ENCODE data around the gene B3GNT8.

The B3GNT8 gene

DNA sequence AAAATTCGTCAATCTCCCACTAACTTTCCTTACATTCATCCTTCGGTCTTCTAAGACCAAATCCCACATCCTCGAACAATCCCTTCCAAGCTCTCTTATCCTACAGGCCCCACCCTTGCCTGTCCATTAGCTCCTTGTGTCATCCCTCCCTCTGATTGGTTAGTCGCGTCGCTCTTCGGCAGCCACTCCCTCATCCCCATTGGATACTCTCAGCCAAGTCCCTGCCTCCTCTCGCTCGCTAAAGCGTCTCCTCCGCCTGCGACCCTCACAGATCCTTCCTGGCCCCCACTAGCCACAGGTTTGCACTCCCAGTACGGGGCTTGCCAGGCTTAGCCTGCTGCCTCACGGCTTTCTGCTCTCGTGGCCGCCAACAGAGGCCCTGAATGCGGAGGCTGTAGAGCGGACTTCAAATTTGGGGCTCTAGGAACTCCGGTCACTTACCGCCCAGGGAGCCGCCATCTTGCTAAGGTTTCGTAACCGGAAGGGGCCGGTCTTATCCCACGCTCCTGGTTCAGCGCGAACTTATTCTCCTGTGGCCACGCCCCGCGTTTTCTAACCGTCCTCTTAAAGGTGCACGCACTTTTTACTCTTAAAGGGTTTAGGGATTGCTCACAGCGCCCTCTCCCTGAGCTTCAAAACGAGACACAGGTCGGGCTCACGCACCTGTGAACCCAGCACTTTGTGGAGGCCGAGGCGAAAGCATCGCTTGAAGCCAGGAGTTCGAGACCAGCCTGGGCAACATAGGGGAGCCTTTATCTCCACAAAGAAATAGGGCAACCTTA lies 12.5 kb upstream of the B3GNT8 start, which contains the start of gene DMAC2:
TSS of gene DMAC2 (minus strand) at position 472 of the 782 bp plus-strand sequence. CDS start at position 459, 13 bp downstream.
- peak; percentile 99 for ATAC-seq
- TF ChIP-seq ZNF70 (CRISPR knock-in tag; IDR thresholded peaks at IDR 0.05) (peak; percentile 80), CSDC2 (CRISPR knock-in tag; IDR thresholded peaks at IDR 0.05) (no peak)

DNA sequence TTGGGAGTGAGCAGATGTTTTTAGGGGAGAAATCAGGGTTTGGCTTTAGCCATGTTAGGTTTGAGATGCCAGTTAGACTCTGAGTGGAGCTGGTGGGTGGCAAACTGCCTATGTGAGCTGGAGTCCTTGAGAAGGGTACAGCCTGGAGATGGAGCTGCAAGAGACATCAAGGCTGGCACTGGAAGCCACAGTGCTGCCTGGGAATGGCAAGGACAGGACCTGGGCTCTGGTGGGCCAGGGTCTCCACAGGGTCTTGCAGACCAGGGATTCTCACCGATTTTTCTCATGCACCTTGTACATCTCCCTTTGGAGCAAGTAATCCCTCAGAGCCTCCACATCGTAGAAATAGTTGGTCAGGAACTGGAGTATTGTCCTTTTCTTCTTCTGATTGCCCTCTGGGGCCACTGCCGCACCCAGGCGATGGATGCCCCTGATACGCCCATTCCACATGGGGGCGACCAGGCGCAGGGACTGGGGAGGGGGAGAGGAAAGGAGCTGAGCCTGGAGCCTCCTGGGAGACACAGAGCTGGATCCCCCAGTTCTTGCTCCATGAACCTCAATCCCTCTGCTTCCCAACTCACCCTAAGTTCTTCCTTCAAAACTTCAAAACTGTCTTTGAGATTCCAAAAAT lies 10.9 kb upstream of the B3GNT8 start:
- ATAC-seq, result no peak
- TF ChIP-seq, protein P1, sequence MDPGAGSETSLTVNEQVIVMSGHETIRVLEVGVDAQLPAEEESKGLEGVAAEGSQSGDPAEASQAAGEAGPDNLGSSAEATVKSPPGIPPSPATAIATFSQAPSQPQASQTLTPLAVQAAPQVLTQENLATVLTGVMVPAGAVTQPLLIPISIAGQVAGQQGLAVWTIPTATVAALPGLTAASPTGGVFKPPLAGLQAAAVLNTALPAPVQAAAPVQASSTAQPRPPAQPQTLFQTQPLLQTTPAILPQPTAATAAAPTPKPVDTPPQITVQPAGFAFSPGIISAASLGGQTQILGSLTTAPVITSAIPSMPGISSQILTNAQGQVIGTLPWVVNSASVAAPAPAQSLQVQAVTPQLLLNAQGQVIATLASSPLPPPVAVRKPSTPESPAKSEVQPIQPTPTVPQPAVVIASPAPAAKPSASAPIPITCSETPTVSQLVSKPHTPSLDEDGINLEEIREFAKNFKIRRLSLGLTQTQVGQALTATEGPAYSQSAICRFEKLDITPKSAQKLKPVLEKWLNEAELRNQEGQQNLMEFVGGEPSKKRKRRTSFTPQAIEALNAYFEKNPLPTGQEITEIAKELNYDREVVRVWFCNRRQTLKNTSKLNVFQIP (CRISPR knock-in tag; IDR thresholded peaks at IDR 0.05; ENCODE audit: borderline replicate concordance, low read depth), result no peak
- no peak for TF ChIP-seq ZNF8 (CRISPR knock-in tag; IDR thresholded peaks at IDR 0.05)
- TF ChIP-seq SNAI2 (CRISPR knock-in tag; IDR thresholded peaks at IDR 0.05), result no peak
- no peak for TF ChIP-seq CSDC2 (CRISPR knock-in tag; IDR thresholded peaks at IDR 0.05)
- no peak for TF ChIP-seq ZNF565 (CRISPR knock-in tag; conservative IDR thresholded peaks at IDR 0.05; ENCODE audit: low read depth)
- TF ChIP-seq ZFP30 (CRISPR knock-in tag; IDR thresholded peaks at IDR 0.05), result no peak
- no peak for TF ChIP-seq TOX (CRISPR knock-in tag; IDR thresholded peaks at IDR 0.05; ENCODE audit: borderline replicate concordance)
- no peak for TF ChIP-seq ISL1 (CRISPR knock-in tag; IDR thresholded peaks at IDR 0.05)
- TF ChIP-seq BACH2 (CRISPR knock-in tag; IDR thresholded peaks at IDR 0.05; ENCODE audit: borderline replicate concordance), result no peak
- TF ChIP-seq ARNTL (CRISPR knock-in tag; IDR thresholded peaks at IDR 0.05; ENCODE audit: borderline replicate concordance, low read depth), result no peak
- TF ChIP-seq PPARA (CRISPR knock-in tag; IDR thresholded peaks at IDR 0.05; ENCODE audit: borderline replicate concordance), result no peak
- TF ChIP-seq, protein P2, sequence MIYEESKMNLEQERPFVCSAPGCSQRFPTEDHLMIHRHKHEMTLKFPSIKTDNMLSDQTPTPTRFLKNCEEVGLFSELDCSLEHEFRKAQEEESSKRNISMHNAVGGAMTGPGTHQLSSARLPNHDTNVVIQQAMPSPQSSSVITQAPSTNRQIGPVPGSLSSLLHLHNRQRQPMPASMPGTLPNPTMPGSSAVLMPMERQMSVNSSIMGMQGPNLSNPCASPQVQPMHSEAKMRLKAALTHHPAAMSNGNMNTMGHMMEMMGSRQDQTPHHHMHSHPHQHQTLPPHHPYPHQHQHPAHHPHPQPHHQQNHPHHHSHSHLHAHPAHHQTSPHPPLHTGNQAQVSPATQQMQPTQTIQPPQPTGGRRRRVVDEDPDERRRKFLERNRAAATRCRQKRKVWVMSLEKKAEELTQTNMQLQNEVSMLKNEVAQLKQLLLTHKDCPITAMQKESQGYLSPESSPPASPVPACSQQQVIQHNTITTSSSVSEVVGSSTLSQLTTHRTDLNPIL (CRISPR knock-in tag; IDR thresholded peaks at IDR 0.05; ENCODE audit: low read depth), result no peak
- TF ChIP-seq RARB (CRISPR knock-in tag; IDR thresholded peaks at IDR 0.05), result no peak
- TF ChIP-seq ZC3H10 (CRISPR knock-in tag; IDR thresholded peaks at IDR 0.05), result no peak

DNA sequence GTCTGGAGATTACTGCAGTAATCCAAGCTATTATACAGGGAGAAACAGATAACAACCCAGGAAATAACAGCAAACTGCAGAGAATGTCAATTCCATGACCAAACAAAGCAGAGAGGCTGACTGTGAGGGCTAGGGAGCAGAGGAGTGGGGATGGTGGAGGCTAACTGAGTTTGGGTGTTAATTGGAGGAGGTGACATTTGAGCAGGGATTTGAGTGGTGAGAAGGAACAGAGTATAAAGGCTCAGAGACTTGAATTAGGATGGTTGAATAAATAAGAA lies 9.4 kb upstream of the B3GNT8 start:
- no peak for ATAC-seq
- TF ChIP-seq, protein P3, sequence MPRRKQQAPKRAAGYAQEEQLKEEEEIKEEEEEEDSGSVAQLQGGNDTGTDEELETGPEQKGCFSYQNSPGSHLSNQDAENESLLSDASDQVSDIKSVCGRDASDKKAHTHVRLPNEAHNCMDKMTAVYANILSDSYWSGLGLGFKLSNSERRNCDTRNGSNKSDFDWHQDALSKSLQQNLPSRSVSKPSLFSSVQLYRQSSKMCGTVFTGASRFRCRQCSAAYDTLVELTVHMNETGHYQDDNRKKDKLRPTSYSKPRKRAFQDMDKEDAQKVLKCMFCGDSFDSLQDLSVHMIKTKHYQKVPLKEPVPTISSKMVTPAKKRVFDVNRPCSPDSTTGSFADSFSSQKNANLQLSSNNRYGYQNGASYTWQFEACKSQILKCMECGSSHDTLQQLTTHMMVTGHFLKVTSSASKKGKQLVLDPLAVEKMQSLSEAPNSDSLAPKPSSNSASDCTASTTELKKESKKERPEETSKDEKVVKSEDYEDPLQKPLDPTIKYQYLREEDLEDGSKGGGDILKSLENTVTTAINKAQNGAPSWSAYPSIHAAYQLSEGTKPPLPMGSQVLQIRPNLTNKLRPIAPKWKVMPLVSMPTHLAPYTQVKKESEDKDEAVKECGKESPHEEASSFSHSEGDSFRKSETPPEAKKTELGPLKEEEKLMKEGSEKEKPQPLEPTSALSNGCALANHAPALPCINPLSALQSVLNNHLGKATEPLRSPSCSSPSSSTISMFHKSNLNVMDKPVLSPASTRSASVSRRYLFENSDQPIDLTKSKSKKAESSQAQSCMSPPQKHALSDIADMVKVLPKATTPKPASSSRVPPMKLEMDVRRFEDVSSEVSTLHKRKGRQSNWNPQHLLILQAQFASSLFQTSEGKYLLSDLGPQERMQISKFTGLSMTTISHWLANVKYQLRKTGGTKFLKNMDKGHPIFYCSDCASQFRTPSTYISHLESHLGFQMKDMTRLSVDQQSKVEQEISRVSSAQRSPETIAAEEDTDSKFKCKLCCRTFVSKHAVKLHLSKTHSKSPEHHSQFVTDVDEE (CRISPR knock-in tag; IDR thresholded peaks at IDR 0.05), result no peak
- TF ChIP-seq ZFP3 (CRISPR knock-in tag; IDR thresholded peaks at IDR 0.05) (no peak), OSR1 (CRISPR knock-in tag; IDR thresholded peaks at IDR 0.05) (no peak), TCF4 (CRISPR knock-in tag; IDR thresholded peaks at IDR 0.05; ENCODE audit: borderline replicate concordance) (no peak), ZNF70 (CRISPR knock-in tag; IDR thresholded peaks at IDR 0.05) (no peak), ISL1 (CRISPR knock-in tag; IDR thresholded peaks at IDR 0.05) (no peak), GLIS3 (CRISPR knock-in tag; IDR thresholded peaks at IDR 0.05) (no peak), ZC3H10 (CRISPR knock-in tag; IDR thresholded peaks at IDR 0.05) (no peak), ZNF565 (CRISPR knock-in tag; conservative IDR thresholded peaks at IDR 0.05; ENCODE audit: low read depth) (no peak), CSDC2 (CRISPR knock-in tag; IDR thresholded peaks at IDR 0.05) (no peak), ARNTL (CRISPR knock-in tag; IDR thresholded peaks at IDR 0.05; ENCODE audit: borderline replicate concordance, low read depth) (no peak), ZNF8 (CRISPR knock-in tag; IDR thresholded peaks at IDR 0.05) (no peak), RARB (CRISPR knock-in tag; IDR thresholded peaks at IDR 0.05) (no peak), BACH2 (CRISPR knock-in tag; IDR thresholded peaks at IDR 0.05; ENCODE audit: borderline replicate concordance) (no peak), ZFP30 (CRISPR knock-in tag; IDR thresholded peaks at IDR 0.05) (no peak), SNAI2 (CRISPR knock-in tag; IDR thresholded peaks at IDR 0.05) (no peak)
- TF ChIP-seq, protein P1 (CRISPR knock-in tag; IDR thresholded peaks at IDR 0.05; ENCODE audit: borderline replicate concordance, low read depth), result no peak
- TF ChIP-seq, protein P2 (CRISPR knock-in tag; IDR thresholded peaks at IDR 0.05; ENCODE audit: low read depth), result no peak
- TF ChIP-seq, protein P4, sequence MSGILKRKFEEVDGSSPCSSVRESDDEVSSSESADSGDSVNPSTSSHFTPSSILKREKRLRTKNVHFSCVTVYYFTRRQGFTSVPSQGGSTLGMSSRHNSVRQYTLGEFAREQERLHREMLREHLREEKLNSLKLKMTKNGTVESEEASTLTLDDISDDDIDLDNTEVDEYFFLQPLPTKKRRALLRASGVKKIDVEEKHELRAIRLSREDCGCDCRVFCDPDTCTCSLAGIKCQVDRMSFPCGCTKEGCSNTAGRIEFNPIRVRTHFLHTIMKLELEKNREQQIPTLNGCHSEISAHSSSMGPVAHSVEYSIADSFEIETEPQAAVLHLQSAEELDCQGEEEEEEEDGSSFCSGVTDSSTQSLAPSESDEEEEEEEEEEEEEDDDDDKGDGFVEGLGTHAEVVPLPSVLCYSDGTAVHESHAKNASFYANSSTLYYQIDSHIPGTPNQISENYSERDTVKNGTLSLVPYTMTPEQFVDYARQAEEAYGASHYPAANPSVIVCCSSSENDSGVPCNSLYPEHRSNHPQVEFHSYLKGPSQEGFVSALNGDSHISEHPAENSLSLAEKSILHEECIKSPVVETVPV (CRISPR knock-in tag; IDR thresholded peaks at IDR 0.05), result no peak
- TF ChIP-seq, protein P5, sequence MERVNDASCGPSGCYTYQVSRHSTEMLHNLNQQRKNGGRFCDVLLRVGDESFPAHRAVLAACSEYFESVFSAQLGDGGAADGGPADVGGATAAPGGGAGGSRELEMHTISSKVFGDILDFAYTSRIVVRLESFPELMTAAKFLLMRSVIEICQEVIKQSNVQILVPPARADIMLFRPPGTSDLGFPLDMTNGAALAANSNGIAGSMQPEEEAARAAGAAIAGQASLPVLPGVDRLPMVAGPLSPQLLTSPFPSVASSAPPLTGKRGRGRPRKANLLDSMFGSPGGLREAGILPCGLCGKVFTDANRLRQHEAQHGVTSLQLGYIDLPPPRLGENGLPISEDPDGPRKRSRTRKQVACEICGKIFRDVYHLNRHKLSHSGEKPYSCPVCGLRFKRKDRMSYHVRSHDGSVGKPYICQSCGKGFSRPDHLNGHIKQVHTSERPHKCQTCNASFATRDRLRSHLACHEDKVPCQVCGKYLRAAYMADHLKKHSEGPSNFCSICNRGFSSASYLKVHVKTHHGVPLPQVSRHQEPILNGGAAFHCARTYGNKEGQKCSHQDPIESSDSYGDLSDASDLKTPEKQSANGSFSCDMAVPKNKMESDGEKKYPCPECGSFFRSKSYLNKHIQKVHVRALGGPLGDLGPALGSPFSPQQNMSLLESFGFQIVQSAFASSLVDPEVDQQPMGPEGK (CRISPR knock-in tag; IDR thresholded peaks at IDR 0.05; ENCODE audit: borderline replicate concordance), result no peak

Measured in SK-N-SH treated with all-trans-retinoic acid at 6 μM for 48 hours (cell line).